Naive thymus-derived CD4-positive, alpha-beta T cell (primary cell): ENCODE data around the gene ZER1. TPM values are rescaled to one million over a fixed set of nuclear protein-coding genes. Genes with fewer than 3 reads are reported as not detected.
A peak's percentile ranks its signal among the peaks of the same experiment; 100 is the strongest.

Experiments used
- ATAC-seq: fragments of 150-1000 bp; cut with Tn5 transposase; 2 replicates; pipeline ENCODE4 v1.10.0; 2021; ENCODE audit warnings: mild to moderate bottlenecking, moderate library complexity
- CTCF ChIA-PET: fragments of 350-600 bp; sonication (Branson Sonifier 250); formaldehyde crosslinking; loops from one replicate; lab custom pipeline; 2021; ENCODE audit warnings: antibody characterized with exemption; lab: Charles Lee
- POLR2A ChIA-PET: fragments of 350-600 bp; sonication (Branson Sonifier 250); formaldehyde crosslinking; loops from one replicate; lab custom pipeline; 2021; ENCODE audit warnings: antibody characterized with exemption, inconsistent platforms; lab: Charles Lee
- DNase-seq, 9 donors: peaks; one replicate each; pipeline versions ENCODE4 v3.0.0 to v3.0.0-alpha.2; 2020 to 2022; ENCODE audit warnings: mixed read lengths in 1 of 9
- H3K27ac ChIP-seq: one replicate; pipeline ENCODE4 v1.7.0; 2013; ENCODE audit warnings: mild to moderate bottlenecking, low read depth, low read length, moderate library complexity
- H3K27me3 ChIP-seq, 2 donors: one replicate each; pipeline ENCODE4 v1.7.0; 2013; ENCODE audit warnings: low read length in 2 of 2, mild to moderate bottlenecking in 2 of 2, moderate library complexity in 2 of 2; ENCODE audit not compliant: control insufficient read depth in 2 of 2, insufficient read depth in 2 of 2
- H3K36me3 ChIP-seq, 3 experiments: 1 replicate in 2 of 3; 2 replicates in 1 of 3; pipeline ENCODE4 v1.7.0; 2013; ENCODE audit warnings: low read length in 3 of 3, mild to moderate bottlenecking in 3 of 3, moderate library complexity in 1 of 3; ENCODE audit not compliant: insufficient read depth in 3 of 3, control insufficient read depth in 2 of 3
- H3K4me1 ChIP-seq, 2 donors: one replicate each; pipeline ENCODE4 v1.7.0; 2013; ENCODE audit warnings: low read length in 2 of 2, mild to moderate bottlenecking in 2 of 2, moderate library complexity in 1 of 2; ENCODE audit not compliant: control insufficient read depth in 2 of 2, insufficient read depth in 2 of 2
- H3K4me3 ChIP-seq: 2 replicates; pipeline ENCODE4 v1.7.0; 2013; ENCODE audit warnings: mild to moderate bottlenecking, low read length
- H3K9me3 ChIP-seq, 3 experiments: 1 replicate in 2 of 3; 2 replicates in 1 of 3; pipeline ENCODE4 v1.7.0; 2013; ENCODE audit warnings: low read length in 3 of 3; ENCODE audit not compliant: control insufficient read depth in 2 of 3
- H3K27ac Mint-ChIP-seq, 9 donors: one replicate each; pipeline ENCODE4 v1.8.0; 2020 to 2022; ENCODE audit warnings: mixed read lengths in 9 of 9, mild to moderate bottlenecking in 8 of 9, moderate library complexity in 5 of 9, inconsistent platforms in 2 of 9
- H3K27me3 Mint-ChIP-seq, 5 donors: one replicate each; pipeline ENCODE4 v1.8.0; 2021 to 2022; ENCODE audit warnings: mixed read lengths in 5 of 5, mild to moderate bottlenecking in 1 of 5
- H3K36me3 Mint-ChIP-seq, 5 donors: one replicate each; pipeline ENCODE4 v1.8.0; 2020 to 2022; ENCODE audit warnings: mixed read lengths in 5 of 5, mild to moderate bottlenecking in 3 of 5, inconsistent platforms in 1 of 5
- H3K4me1 Mint-ChIP-seq, 7 donors: one replicate each; pipeline ENCODE4 v1.8.0; 2020 to 2022; ENCODE audit warnings: mixed read lengths in 7 of 7, mild to moderate bottlenecking in 3 of 7, inconsistent platforms in 1 of 7
- H3K4me3 Mint-ChIP-seq, 10 donors: one replicate each; pipeline ENCODE4 v1.8.0; 2020 to 2022; ENCODE audit warnings: mild to moderate bottlenecking in 10 of 10, mixed read lengths in 10 of 10, moderate library complexity in 6 of 10, inconsistent platforms in 2 of 10
- H3K9me3 Mint-ChIP-seq, 11 donors: one replicate each; pipeline ENCODE4 v1.8.0; 2020 to 2022; ENCODE audit warnings: mixed read lengths in 11 of 11, mild to moderate bottlenecking in 4 of 11, inconsistent platforms in 1 of 11, moderate library complexity in 1 of 11
- intact Hi-C, 2 donors: fragments of 100-400 bp; cut with micrococcal nuclease; formaldehyde crosslinking; loops; one replicate each; pipeline ENCODE4 v1.15.1; 2023
- polyA plus RNA-seq, 2 donors: library from polyadenylated mRNA; unstranded; fragments of 300-500 nt; fragmentation: Illumina TruSeq; gene quantifications; one replicate each; pipeline ENCODE4 v1.2.3, GENCODE V29; 2021
- total RNA-seq, 6 experiments: library from RNA in 5 of 6; stranded (reverse) in 5 of 6; gene quantifications; 1 replicate in 5 of 6; 2 replicates in 1 of 6; pipeline ENCODE4 v1.2.3 and lab custom pipeline; 2021 to 2026

ZER1 gene
- total and polyA plus RNA-seq, 7 experiments from 2014 or later = 22.7 to 57.7 (median 37.6) TPM

DNA sequence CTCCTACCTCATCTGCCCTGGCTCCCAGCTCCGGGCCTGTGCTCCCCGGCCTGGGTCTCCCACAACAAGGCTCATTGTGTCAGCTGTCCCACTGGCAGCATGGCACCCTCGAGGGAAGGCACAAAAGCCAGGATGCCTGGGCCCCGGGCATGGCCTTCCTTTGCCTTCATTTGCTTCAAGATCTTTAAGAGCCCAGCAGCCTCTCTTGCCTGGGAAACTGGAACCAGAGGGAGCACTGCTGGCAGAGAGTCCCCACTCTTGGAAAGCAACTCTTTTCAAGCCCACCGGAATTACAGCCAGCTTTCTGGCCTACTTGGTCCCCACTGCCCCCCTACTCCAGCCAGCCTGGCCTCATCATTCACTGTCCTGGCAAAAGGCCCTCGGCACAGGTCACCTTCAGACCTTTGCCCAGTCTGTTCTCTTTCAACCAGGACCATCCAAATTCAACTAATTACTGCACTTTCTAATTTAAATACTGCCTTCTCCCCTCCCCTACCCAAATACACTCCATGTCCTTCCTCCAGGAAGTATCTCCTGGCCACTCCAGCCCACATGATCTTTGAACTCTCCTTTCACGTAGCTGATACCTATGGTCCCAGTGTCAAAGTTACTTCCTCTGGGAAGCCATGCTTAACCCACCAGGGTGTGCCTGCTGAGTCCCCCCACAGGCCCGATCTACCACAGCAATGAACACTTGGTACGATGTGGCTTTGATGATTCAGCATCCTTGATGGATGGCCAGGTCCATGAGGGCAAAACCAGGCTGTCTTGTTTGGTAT is 8.9 kb downstream of the ZER1 start:
- Histone ChIP-seq H3K27me3 (no peaks in the 10 kb centered on the region), H3K4me1 (no peaks in the 10 kb centered on the region), H3K36me3 (peaks cover 0 to 11% (median 0%) of the 10 kb centered on the region in 3 experiments), H3K9me3 (no peaks in the 10 kb centered on the region), H3K27ac (no peak overlapping the region), H3K4me3 (no peak overlapping the region)
- Mint-ChIP-seq H3K4me3 (no peak overlapping the region), H3K27ac (peak overlapping the region in 4 of 9 donors; percentile 25 to 58 (median 48)), H3K4me1 (peaks cover 6 to 36% (median 26%) of the 10 kb centered on the region in 7 donors), H3K36me3 (peaks cover 0 to 19% (median 0%) of the 10 kb centered on the region in 5 donors), H3K27me3 (no peaks in the 10 kb centered on the region), H3K9me3 (no peaks in the 10 kb centered on the region)
- DNase-seq (no peak), ATAC-seq (no peak)
- intact Hi-C loops = no loop called here
- ChIA-PET POLR2A (interaction anchor here (0.8 kb wide), 1 partner anchor 8 kb away, joined by 3 read pairs; no protein-coding TSS in a partner anchor), CTCF (no interaction called here)

DNA sequence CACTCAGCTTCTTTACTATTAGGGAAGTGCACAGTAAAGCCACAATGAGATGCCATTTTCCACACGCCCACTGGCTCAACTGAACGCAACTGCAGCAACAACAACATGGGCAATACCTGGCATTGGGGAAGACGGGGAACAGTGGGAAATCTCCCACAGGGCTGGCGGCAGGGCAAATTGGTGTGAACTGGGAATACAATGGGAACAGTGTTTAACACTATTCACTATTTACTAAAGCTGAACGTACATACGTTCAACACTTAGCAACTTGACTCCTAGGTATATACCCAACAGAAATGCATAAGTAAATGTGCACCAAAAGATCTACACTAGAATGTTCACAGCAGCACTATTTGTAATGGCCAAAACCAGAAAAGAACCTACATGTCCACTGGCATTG is 14.1 kb downstream of the ZER1 start:
- DNase-seq (no peak), ATAC-seq (no peak)
- no peaks in the 10 kb centered on the region for H3K4me1 ChIP-seq
- H3K36me3 ChIP-seq = peaks cover 0 to 32% (median 6%) of the 10 kb centered on the region in 3 experiments
- H3K27me3 ChIP-seq = no peaks in the 10 kb centered on the region
- H3K27ac ChIP-seq = no peak overlapping the region
- no peaks in the 10 kb centered on the region for H3K9me3 ChIP-seq
- peaks cover 0 to 14% (median 0%) of the 10 kb centered on the region in 5 donors for H3K36me3 Mint-ChIP-seq
- CTCF ChIA-PET = no interaction called here
- H3K27ac Mint-ChIP-seq = peak overlapping the region in 2 of 9 donors; percentile 7 to 69
- intact Hi-C loops = no loop called here
- H3K4me3 Mint-ChIP-seq = no peak overlapping the region
- H3K4me3 ChIP-seq = no peak overlapping the region
- peaks cover 0 to 16% (median 7%) of the 10 kb centered on the region in 7 donors for H3K4me1 Mint-ChIP-seq
- no peaks in the 10 kb centered on the region for H3K27me3 Mint-ChIP-seq
- POLR2A ChIA-PET = no interaction called here
- H3K9me3 Mint-ChIP-seq = no peaks in the 10 kb centered on the region

DNA sequence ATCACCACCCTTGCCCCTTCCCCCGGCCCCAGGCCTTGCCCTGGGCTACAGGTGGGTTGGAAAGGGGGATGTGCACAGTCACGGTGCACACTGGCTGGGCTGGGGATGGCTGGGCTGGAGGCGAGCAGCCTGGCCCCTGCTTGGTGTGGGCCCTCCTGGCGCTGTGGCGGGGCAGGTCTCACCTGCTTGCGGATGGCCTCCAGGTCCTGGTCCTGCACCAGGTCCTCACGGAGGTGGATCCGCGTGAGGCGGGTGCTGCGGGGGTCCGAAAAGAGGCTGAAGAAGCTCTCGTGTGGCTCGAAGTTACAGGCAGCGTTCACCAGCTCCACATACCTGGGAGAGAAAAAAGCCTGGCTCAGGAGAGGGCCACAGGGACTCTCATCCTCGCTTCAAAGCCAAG is 18.1 kb downstream of the ZER1 start:
- H3K27me3 ChIP-seq = no peaks in the 10 kb centered on the region
- no peak overlapping the region for H3K4me3 ChIP-seq
- H3K4me3 Mint-ChIP-seq = no peak overlapping the region
- H3K9me3 Mint-ChIP-seq = no peaks in the 10 kb centered on the region
- CTCF ChIA-PET = interaction anchor here (0.6 kb wide), 1 partner anchor 900 kb away, joined by 3 read pairs; no protein-coding TSS in a partner anchor
- ATAC-seq (no peak), DNase-seq (no peak)
- H3K27ac ChIP-seq = no peak overlapping the region
- no peaks in the 10 kb centered on the region for H3K9me3 ChIP-seq
- H3K27me3 Mint-ChIP-seq = no peaks in the 10 kb centered on the region
- POLR2A ChIA-PET = no interaction called here
- H3K36me3 Mint-ChIP-seq = peaks cover 0 to 19% (median 0%) of the 10 kb centered on the region in 5 donors
- H3K4me1 Mint-ChIP-seq = peaks cover 0 to 15% (median 4%) of the 10 kb centered on the region in 7 donors
- H3K27ac Mint-ChIP-seq = no peak overlapping the region
- H3K36me3 ChIP-seq = peaks cover 0 to 56% (median 6%) of the 10 kb centered on the region in 3 experiments
- intact Hi-C loops = no loop called here
- H3K4me1 ChIP-seq = no peaks in the 10 kb centered on the region

DNA sequence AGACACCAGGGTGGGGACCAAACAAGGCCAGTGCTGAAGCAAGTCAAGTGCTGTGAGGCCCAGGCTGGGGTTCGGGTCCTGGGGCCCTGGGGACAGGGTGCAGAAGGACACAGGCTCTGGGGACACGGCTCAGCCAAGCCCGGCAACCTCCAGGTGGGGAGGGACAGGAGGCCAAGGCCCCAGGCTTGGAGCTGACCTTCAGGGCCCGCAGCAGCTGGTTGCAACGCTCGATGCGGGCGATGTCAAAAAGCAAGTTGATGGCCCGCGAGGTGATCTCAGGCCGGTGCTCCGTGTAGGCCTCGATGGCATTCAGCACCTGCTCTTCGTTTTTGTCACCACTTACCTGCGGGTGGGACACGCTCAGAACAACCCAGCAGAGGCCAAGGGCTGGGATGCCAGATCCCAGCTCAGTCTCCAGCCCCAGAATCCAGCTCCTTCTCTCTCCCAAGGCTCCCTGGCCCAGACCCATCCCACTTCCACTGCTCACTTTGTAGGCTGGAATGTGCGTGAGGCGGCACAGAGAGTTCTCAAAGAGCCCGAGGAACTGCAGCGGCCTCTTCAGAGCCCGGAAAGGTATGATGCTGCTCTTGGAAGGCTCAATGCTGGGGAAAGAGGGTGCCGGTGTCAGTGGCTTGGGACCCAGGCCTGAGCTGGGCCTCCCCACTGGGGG is 20.7 kb downstream of the ZER1 start:
- Histone ChIP-seq H3K4me1 (no peaks in the 10 kb centered on the region), H3K9me3 (no peaks in the 10 kb centered on the region), H3K27ac (no peak overlapping the region), H3K4me3 (no peak overlapping the region), H3K36me3 (peaks cover 0 to 56% (median 9%) of the 10 kb centered on the region in 3 experiments), H3K27me3 (no peaks in the 10 kb centered on the region)
- POLR2A ChIA-PET = no interaction called here
- CTCF ChIA-PET = no interaction called here
- ATAC-seq (no peak), DNase-seq (no peak)
- no peak overlapping the region for H3K4me3 Mint-ChIP-seq
- H3K9me3 Mint-ChIP-seq = no peaks in the 10 kb centered on the region
- intact Hi-C loops = no loop called here
- H3K27me3 Mint-ChIP-seq = no peaks in the 10 kb centered on the region
- peaks cover 0 to 7% (median 0%) of the 10 kb centered on the region in 7 donors for H3K4me1 Mint-ChIP-seq
- H3K27ac Mint-ChIP-seq = no peak overlapping the region
- H3K36me3 Mint-ChIP-seq = peaks cover 0 to 21% (median 0%) of the 10 kb centered on the region in 5 donors

DNA sequence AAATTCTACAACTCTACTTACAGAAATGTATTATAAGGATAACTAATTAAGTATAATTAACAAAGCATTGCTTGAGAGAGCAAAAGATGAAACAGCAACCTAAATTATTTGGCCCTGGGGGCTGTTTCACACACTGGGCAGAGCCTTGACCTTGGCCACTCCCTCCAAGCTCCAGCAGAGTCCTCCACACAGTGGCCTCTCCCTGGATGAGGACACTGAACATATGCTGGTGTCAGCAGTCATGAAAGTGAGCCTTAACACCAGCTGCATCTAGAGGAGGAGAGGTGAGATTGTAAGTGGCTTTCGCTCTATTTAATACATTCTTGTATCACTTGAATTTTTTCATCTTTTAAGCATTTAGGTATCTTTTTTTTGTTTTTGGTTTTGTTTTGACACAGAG is 24.5 kb downstream of the ZER1 start:
- Histone ChIP-seq H3K4me3 (no peak overlapping the region), H3K27me3 (no peaks in the 10 kb centered on the region), H3K27ac (no peak overlapping the region), H3K4me1 (no peaks in the 10 kb centered on the region), H3K36me3 (peaks cover 0 to 21% (median 10%) of the 10 kb centered on the region in 3 experiments), H3K9me3 (no peaks in the 10 kb centered on the region)
- Mint-ChIP-seq H3K27me3 (no peaks in the 10 kb centered on the region), H3K9me3 (no peaks in the 10 kb centered on the region), H3K27ac (peak overlapping the region in 1 of 9 donors; percentile 25), H3K4me1 (no peaks in the 10 kb centered on the region), H3K36me3 (peaks cover 0 to 11% (median 1%) of the 10 kb centered on the region in 5 donors), H3K4me3 (no peak overlapping the region)
- ATAC-seq (no peak), DNase-seq (no peak)
- intact Hi-C loops = no loop called here
- ChIA-PET CTCF (no interaction called here), POLR2A (no interaction called here)

DNA sequence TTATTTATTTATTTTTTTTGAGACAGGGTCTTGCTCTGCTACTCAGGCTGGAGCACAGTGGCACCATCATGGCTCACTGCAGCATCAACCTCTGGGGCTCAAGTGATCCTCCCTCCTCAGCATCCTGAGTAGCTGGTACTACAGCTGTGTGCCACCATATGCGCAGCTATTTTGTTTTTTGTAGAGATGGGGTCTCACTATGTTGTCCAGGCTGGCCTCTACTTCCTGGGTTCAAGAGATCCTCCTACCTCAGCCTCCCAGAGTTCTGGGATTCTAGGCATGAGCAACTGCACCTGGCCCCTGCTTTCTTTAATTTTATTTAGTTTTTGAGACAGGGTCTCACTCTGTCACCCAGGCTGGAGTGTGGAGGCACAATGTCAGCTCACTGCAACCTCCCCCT is 28.3 kb downstream of the ZER1 start:
- ChIA-PET POLR2A (no interaction called here), CTCF (interaction anchor here (0.6 kb wide), 1 partner anchor 79 kb away, joined by 3 read pairs; no protein-coding TSS in a partner anchor)
- no peak for ATAC-seq
- no peak overlapping the region for H3K27ac Mint-ChIP-seq
- Histone ChIP-seq H3K27me3 (no peaks in the 10 kb centered on the region), H3K4me1 (no peaks in the 10 kb centered on the region), H3K36me3 (peaks cover 0 to 30% (median 20%) of the 10 kb centered on the region in 3 experiments), H3K4me3 (no peak overlapping the region), H3K27ac (no peak overlapping the region), H3K9me3 (no peaks in the 10 kb centered on the region)
- peaks cover 0 to 21% (median 1%) of the 10 kb centered on the region in 5 donors for H3K36me3 Mint-ChIP-seq
- H3K4me1 Mint-ChIP-seq = peaks cover 0 to 4% (median 0%) of the 10 kb centered on the region in 7 donors
- DNase-seq = no peak
- intact Hi-C loops = no loop called here
- H3K4me3 Mint-ChIP-seq = no peak overlapping the region
- no peaks in the 10 kb centered on the region for H3K27me3 Mint-ChIP-seq
- no peaks in the 10 kb centered on the region for H3K9me3 Mint-ChIP-seq
